ENCODE measurements around the gene SCN2A. TPM values are rescaled to one million over a fixed set of nuclear protein-coding genes. Genes with fewer than 3 reads are reported as not detected.

The SCN2A gene
- polyA plus RNA-seq, 2 of the 4 experiments (the other 2 are of a cell fraction): 0.01 to 0.05 TPM

DNA sequence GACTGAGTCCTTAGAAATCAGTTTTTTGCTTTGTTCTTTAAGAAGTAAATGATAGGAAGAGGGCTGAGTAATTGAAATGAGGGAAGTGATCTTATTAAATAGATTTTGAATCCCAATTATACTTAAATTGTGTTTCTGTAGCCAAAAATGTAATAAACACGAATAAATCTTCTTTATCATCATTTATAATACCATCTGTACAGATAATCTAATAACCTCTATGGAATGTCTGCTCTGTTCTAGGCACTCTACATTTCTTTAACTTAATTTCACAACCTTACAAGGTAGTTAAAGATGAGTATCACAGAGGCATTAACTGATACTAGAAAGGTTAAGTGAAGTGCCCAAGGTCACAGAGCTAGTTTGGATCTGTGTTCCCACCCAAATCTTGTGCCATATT, 14.3 kb upstream of the SCN2A start:
- Histone ChIP-seq H3K4me3 (no peak overlapping the region), H3K9me3 (no peaks in the 10 kb centered on the region), H3K4me1 (no peaks in the 10 kb centered on the region), H3K27ac (no peak overlapping the region), H3K4me2 (no peak overlapping the region)
- DNase-seq (ENCODE audit: low read depth in 1 of 2, low spot score in 1 of 2) (no peak), ATAC-seq (no peak), FAIRE-seq (no peak)
- CTCF ChIA-PET: no interaction called here
- 0% methylated on average over 1 of the region's 1 CpG for WGBS (ENCODE audit: missing lambda C conversion rate)
- POLR2A ChIA-PET: no interaction called here
- TF ChIP-seq MAZ (IDR thresholded peaks at IDR 0.05; ENCODE audit: borderline replicate concordance, low read depth, low read length) (no peak), RAD21 (conservative IDR thresholded peaks at IDR 0.05 in 1 of 2, IDR thresholded peaks at IDR 0.05 in 1 of 2) (no peak)

DNA sequence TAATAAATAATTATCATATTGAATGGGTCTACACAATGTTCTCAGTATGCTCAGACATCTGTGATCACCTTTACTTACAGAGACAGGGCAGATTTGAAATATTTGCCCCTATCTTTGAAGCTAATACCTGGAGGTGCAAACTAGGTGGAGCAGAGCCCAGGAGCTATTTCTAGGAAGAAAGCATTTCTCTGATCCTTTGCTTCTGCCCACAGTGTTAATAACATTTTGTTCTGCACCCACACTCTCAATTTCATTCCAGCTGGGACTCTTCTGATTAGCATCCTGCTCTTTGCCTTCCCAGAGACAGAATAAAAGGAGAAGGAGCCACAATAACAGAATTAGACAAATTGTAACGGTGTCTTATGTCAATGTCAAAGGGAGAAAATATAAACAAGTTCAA, 11.6 kb upstream of the SCN2A start:
- no peak overlapping the region for H3K4me2 ChIP-seq
- TF ChIP-seq POLR2AphosphoS2 (conservative IDR thresholded peaks at IDR 0.05; ENCODE audit: low read length) (no peak), TP53 (CRISPR knock-in tag; IDR thresholded peaks at IDR 0.05) (no peak), RNF2 (IDR thresholded peaks at IDR 0.05; ENCODE audit: borderline replicate concordance, low read depth) (no peak), CBX8 (IDR thresholded peaks at IDR 0.05) (no peak), KDM1A (IDR thresholded peaks at IDR 0.05; ENCODE audit: low read depth) (no peak), RCOR1 (IDR thresholded peaks at IDR 0.05; ENCODE audit: low read depth, low read length) (no peak), NR3C1 (IDR thresholded peaks at IDR 0.05) (no peak), JUNB (IDR thresholded peaks at IDR 0.05) (no peak), BHLHE40 (IDR thresholded peaks at IDR 0.05; ENCODE audit: low read depth, low read length) (no peak), RARB (CRISPR knock-in tag; IDR thresholded peaks at IDR 0.05) (no peak)
- no peaks in the 10 kb centered on the region for H3K9me3 ChIP-seq
- 14% methylated on average over 1 of the region's 1 CpG for WGBS (ENCODE audit: missing lambda C conversion rate)
- no peak overlapping the region for H3K4me3 ChIP-seq
- ChIA-PET CTCF (no interaction called here), POLR2A (no interaction called here)
- no peak for FAIRE-seq
- H3K27ac ChIP-seq: no peak overlapping the region
- DNase-seq (ENCODE audit: low read depth in 1 of 2, low spot score in 1 of 2): no peak
- no peak for ATAC-seq
- no peaks in the 10 kb centered on the region for H3K4me1 ChIP-seq

DNA sequence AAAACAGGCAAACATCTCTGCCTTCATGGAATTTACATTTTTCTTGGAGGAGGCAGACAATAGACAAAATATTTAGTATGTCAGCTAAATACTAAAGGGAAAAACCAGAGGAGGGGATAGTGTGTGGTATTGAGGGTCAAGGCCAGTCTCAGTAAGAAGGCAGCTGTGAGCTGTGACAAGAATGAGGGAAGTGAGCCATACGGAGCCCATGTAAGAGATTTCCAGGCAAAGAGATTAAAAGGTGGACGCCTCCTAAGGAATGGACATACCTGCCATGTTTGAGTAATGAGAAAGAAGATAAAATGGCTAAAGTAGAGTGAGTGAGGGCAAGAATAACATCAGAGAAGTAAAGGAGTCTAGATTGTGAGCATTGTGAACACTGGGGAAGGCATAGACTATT, 2.2 kb upstream of the SCN2A start:
- ChIA-PET POLR2A (no interaction called here), CTCF (interaction anchor here (1.6 kb wide), 1 partner anchor 220 kb away, joined by 3 read pairs; no protein-coding TSS in a partner anchor)
- FAIRE-seq: no peak
- TF ChIP-seq HEYL (CRISPR knock-in tag; IDR thresholded peaks at IDR 0.05): no peak
- no peak for TF ChIP-seq EHF (CRISPR knock-in tag; IDR thresholded peaks at IDR 0.05)
- no peak for TF ChIP-seq RARB (CRISPR knock-in tag; IDR thresholded peaks at IDR 0.05)
- no peak for TF ChIP-seq RCOR1 (IDR thresholded peaks at IDR 0.05; ENCODE audit: low read depth, low read length)
- no peak for TF ChIP-seq MYC (IDR thresholded peaks at IDR 0.05; ENCODE audit: borderline replicate concordance, low read length)
- no peak for TF ChIP-seq EHMT2 (IDR thresholded peaks at IDR 0.05; ENCODE audit: low read depth)
- Histone ChIP-seq H3K9me3 (no peaks in the 10 kb centered on the region), H3K4me3 (no peak overlapping the region), H3K4me2 (no peak overlapping the region), H3K27ac (no peak overlapping the region), H3K4me1 (no peaks in the 10 kb centered on the region)
- 0% methylated on average over 2 of the region's 2 CpGs for WGBS (ENCODE audit: missing lambda C conversion rate)
- DNase-seq (ENCODE audit: low read depth in 1 of 2, low spot score in 1 of 2): no peak
- ATAC-seq: no peak

DNA sequence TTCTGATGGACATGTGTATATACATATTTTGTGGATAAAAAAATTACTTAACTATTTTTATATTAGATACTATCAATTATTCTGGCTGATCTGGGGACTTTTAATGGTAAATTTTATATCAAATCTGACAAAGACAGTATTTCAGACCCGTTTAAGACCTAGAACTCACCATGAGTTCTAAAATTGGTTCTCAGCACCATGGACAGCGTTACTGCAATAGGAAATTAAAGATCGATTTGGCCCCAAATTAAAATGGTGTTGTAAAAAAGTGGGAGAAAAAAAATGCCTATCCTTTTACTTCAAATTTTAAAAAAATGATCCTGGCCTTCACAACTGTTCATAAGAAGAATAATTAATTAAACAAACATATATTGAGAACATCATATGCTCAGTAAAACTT, 919 bp upstream of the SCN2A start:
- under 1% methylated on average over 3 of the region's 3 CpGs for WGBS (ENCODE audit: missing lambda C conversion rate)
- Histone ChIP-seq H3K4me2 (no peak overlapping the region), H3K9me3 (no peaks in the 10 kb centered on the region), H3K4me1 (no peaks in the 10 kb centered on the region), H3K27ac (no peak overlapping the region), H3K4me3 (no peak overlapping the region)
- ATAC-seq (no peak), FAIRE-seq (no peak), DNase-seq (ENCODE audit: low read depth in 1 of 2, low spot score in 1 of 2) (no peak)
- TF ChIP-seq, protein P1, sequence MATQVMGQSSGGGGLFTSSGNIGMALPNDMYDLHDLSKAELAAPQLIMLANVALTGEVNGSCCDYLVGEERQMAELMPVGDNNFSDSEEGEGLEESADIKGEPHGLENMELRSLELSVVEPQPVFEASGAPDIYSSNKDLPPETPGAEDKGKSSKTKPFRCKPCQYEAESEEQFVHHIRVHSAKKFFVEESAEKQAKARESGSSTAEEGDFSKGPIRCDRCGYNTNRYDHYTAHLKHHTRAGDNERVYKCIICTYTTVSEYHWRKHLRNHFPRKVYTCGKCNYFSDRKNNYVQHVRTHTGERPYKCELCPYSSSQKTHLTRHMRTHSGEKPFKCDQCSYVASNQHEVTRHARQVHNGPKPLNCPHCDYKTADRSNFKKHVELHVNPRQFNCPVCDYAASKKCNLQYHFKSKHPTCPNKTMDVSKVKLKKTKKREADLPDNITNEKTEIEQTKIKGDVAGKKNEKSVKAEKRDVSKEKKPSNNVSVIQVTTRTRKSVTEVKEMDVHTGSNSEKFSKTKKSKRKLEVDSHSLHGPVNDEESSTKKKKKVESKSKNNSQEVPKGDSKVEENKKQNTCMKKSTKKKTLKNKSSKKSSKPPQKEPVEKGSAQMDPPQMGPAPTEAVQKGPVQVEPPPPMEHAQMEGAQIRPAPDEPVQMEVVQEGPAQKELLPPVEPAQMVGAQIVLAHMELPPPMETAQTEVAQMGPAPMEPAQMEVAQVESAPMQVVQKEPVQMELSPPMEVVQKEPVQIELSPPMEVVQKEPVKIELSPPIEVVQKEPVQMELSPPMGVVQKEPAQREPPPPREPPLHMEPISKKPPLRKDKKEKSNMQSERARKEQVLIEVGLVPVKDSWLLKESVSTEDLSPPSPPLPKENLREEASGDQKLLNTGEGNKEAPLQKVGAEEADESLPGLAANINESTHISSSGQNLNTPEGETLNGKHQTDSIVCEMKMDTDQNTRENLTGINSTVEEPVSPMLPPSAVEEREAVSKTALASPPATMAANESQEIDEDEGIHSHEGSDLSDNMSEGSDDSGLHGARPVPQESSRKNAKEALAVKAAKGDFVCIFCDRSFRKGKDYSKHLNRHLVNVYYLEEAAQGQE (IDR thresholded peaks at IDR 0.05): peak; percentile 96
- no peak for TF ChIP-seq CBX2 (IDR thresholded peaks at IDR 0.05; ENCODE audit: borderline replicate concordance, low read depth)
- TF ChIP-seq POLR2AphosphoS2 (conservative IDR thresholded peaks at IDR 0.05; ENCODE audit: low read length): no peak
- TF ChIP-seq, protein P2, sequence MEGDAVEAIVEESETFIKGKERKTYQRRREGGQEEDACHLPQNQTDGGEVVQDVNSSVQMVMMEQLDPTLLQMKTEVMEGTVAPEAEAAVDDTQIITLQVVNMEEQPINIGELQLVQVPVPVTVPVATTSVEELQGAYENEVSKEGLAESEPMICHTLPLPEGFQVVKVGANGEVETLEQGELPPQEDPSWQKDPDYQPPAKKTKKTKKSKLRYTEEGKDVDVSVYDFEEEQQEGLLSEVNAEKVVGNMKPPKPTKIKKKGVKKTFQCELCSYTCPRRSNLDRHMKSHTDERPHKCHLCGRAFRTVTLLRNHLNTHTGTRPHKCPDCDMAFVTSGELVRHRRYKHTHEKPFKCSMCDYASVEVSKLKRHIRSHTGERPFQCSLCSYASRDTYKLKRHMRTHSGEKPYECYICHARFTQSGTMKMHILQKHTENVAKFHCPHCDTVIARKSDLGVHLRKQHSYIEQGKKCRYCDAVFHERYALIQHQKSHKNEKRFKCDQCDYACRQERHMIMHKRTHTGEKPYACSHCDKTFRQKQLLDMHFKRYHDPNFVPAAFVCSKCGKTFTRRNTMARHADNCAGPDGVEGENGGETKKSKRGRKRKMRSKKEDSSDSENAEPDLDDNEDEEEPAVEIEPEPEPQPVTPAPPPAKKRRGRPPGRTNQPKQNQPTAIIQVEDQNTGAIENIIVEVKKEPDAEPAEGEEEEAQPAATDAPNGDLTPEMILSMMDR (IDR thresholded peaks at IDR 0.05): no peak
- no peak for TF ChIP-seq RARB (CRISPR knock-in tag; IDR thresholded peaks at IDR 0.05)
- TF ChIP-seq EHMT2 (IDR thresholded peaks at IDR 0.05; ENCODE audit: low read depth): 0 out of 2 replicates have a peak, but pooled peaks have one; percentile 20
- TF ChIP-seq, protein P3, sequence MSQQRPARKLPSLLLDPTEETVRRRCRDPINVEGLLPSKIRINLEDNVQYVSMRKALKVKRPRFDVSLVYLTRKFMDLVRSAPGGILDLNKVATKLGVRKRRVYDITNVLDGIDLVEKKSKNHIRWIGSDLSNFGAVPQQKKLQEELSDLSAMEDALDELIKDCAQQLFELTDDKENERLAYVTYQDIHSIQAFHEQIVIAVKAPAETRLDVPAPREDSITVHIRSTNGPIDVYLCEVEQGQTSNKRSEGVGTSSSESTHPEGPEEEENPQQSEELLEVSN (IDR thresholded peaks at IDR 0.05; ENCODE audit: borderline replicate concordance, low read depth): no peak
- no peak for TF ChIP-seq MYC (IDR thresholded peaks at IDR 0.05; ENCODE audit: borderline replicate concordance, low read length)
- TF ChIP-seq FOXS1 (CRISPR knock-in tag; IDR thresholded peaks at IDR 0.05): no peak
- TF ChIP-seq MAZ (IDR thresholded peaks at IDR 0.05; ENCODE audit: borderline replicate concordance, low read depth, low read length): no peak
- POLR2A ChIA-PET: no interaction called here
- CTCF ChIA-PET: interaction anchor here (1.6 kb wide), 1 partner anchor 222 kb away, joined by 3 read pairs; no protein-coding TSS in a partner anchor

All from A549 (cell line).